Heart left ventricle (tissue), 16 donors: Measurements from ENCODE around the gene GRM5. TPM values are rescaled to one million over a fixed set of nuclear protein-coding genes. Genes with fewer than 3 reads are reported as not detected.

Experiments used
- ATAC-seq, 4 donors: fragments of 200-7000 bp; cut with Tn5 transposase; one replicate each; pipeline ENCODE4 v1.9.1; 2020 to 2022; ENCODE audit warnings: moderate library complexity in 4 of 4, mild to moderate bottlenecking in 3 of 4, moderate number of reproducible peaks in 1 of 4
- DNase-seq, 5 donors: peaks; one replicate each; pipeline ENCODE4 v3.0.0-alpha.2; 2020
- H3K27ac ChIP-seq, 12 donors: fragments of 200-600 bp; sonication (generic) in 4 of 12; one replicate each; pipeline versions ENCODE4 v1.5.0 to v1.8.0; 2016 to 2022; ENCODE audit warnings: mild to moderate bottlenecking in 2 of 12
- H3K27me3 ChIP-seq, 9 donors: fragments of 200-600 bp; sonication (generic) in 2 of 9; one replicate each; pipeline versions ENCODE4 v1.5.1 to v1.8.0; 2016 to 2022; ENCODE audit warnings: mild to moderate bottlenecking in 3 of 9
- H3K36me3 ChIP-seq, 9 donors: fragments of 200-600 bp; sonication (generic) in 2 of 9; one replicate each; pipeline versions ENCODE4 v1.5.0 to v1.8.0; 2018 to 2022; ENCODE audit warnings: mild to moderate bottlenecking in 2 of 9
- H3K4me1 ChIP-seq, 12 donors: fragments of 200-600 bp; sonication (generic) in 4 of 12; one replicate each; pipeline versions ENCODE4 v1.5.0 to v1.8.0; 2016 to 2022; ENCODE audit warnings: mild to moderate bottlenecking in 3 of 12
- H3K4me3 ChIP-seq, 12 donors: fragments of 200-600 bp; sonication (generic) in 4 of 12; one replicate each; pipeline versions ENCODE4 v1.5.0 to v1.8.0; 2017 to 2022; ENCODE audit warnings: mild to moderate bottlenecking in 9 of 12, moderate library complexity in 4 of 12
- H3K9me3 ChIP-seq, 12 donors: fragments of 200-600 bp; sonication (generic) in 4 of 12; one replicate each; pipeline versions ENCODE4 v1.5.0 to v1.8.0; 2016 to 2022; ENCODE audit warnings: mild to moderate bottlenecking in 1 of 12
- CTCF ChIP-seq, 12 donors: fragments of 200-600 bp; sonication (generic) in 4 of 12; IDR thresholded peaks; one replicate each; pipeline versions ENCODE4 v1.5.0 to v1.8.0; 2018 to 2022; ENCODE audit warnings: antibody characterized with exemption in 12 of 12, mild to moderate bottlenecking in 5 of 12
- POLR2A ChIP-seq, 2 donors: fragments of 450-650 bp; IDR thresholded peaks; one replicate each; pipeline ENCODE4 v1.6.1; 2017; ENCODE audit warnings: antibody characterized with exemption in 2 of 2, mild to moderate bottlenecking in 2 of 2, moderate library complexity in 2 of 2
- WGBS, 4 donors: extraction: QIAGEN DNeasy Blood & Tissue Kit in 2 of 4; methylation state at CpG; one replicate each; pipeline versions ENCODE4 v1.1.5 to v1.1.7; 2013 to 2018; 5-methylcytosine and 5-hydroxymethylcytosine counted together
- intact Hi-C, 10 donors: fragments of 100-400 bp; cut with DNase I; formaldehyde crosslinking; loops; one replicate each; pipeline versions ENCODE4 v1.11.1 to v1.14.2; 2022
- polyA plus RNA-seq, 2 donors: library from polyadenylated mRNA; stranded (reverse); fragments of 200-250 nt; gene quantifications; one replicate each; pipeline ENCODE4 v1.2.3, GENCODE V29; 2013
- total RNA-seq, 9 donors: library from RNA; depleted of rRNA in 2 of 9; stranded (reverse); fragments of >200 nt in 2 of 9; fragmentation: NEBNext Ultra II Directional in 3 of 9; extraction: Animal tissue kit (Norgen Biotek cat#: 25700) in 3 of 9; gene quantifications; one replicate each; pipeline versions ENCODE4 v1.1.0 to v1.2.4, GENCODE V29; 2016 to 2023
- donor health status: ischemic (EF 13 %, LVEDD 7.1; RV severe dilation, severe dysfunction).
- donor health status: healthy with polysubstance abuse.
- donor health status: DM: no; HTN: yes; CAD: no.
- donor health status: DM: no; HTN: no; CAD: no.
- donor health status: ischemic (EF 25% LVEDD 6.9; RV normal size, moderate dysfunction).
- donor health status: ischemic (EF 25% LVEDD 5.7; RV mildly dilated, moderate dysfunction).
- donor health status: healthy.
- donor health status: DM: yes; HTN: yes; CAD: no.
- donor health status: ischemic (EF 35%, LVEDD 5.7; RV mildly dilated, moderate dysfunction).
- donor health status: nonischemic (EF 11% LVEDD 7.7; RV severe dilation, severe dysfunction).
- donor health status: DM: yes; HTN: yes; CAD: no.
- donor health status: PGD.
- donor health status: ischemic (EF 29% LVEDD 5.4; RV normal size, mild dysfunction).
- donor health status: nonischemic (EF 23%, LVEDD 6.1; RV moderate dilation, normal function).

GRM5 gene
- total and polyA plus RNA-seq, 11 donors, result 0.01 to 0.09 (median 0.09) TPM; not detected in 8

GRCh38 chr11:88522624-88523385 lies 543.0 kb downstream of the GRM5 start:
- H3K4me1 ChIP-seq, result no peaks in the 10 kb centered on the region
- intact Hi-C loops, result no loop called here
- TF ChIP-seq CTCF (IDR thresholded peaks at IDR 0.05) (no peak), POLR2A (IDR thresholded peaks at IDR 0.05) (no peak)
- DNase-seq (no peak), ATAC-seq (no peak)
- H3K27ac ChIP-seq, result no peak overlapping the region
- H3K4me3 ChIP-seq, result no peak overlapping the region
- 73 to 91% (median 77%) methylated on average over 2 of the region's 2 CpGs for WGBS, 4 donors
- no peaks in the 10 kb centered on the region for H3K9me3 ChIP-seq
- H3K27me3 ChIP-seq, result no peaks in the 10 kb centered on the region
- no peaks in the 10 kb centered on the region for H3K36me3 ChIP-seq

GRCh38 chr11:88521799-88522201 lies 544.0 kb downstream of the GRM5 start:
- H3K27me3 ChIP-seq, result no peaks in the 10 kb centered on the region
- DNase-seq, result no peak
- intact Hi-C loops, result no loop called here
- WGBS, 4 donors, result 17 to 53% (median 33%) methylated on average over 1 of the region's 1 CpG
- no peaks in the 10 kb centered on the region for H3K36me3 ChIP-seq
- no peak overlapping the region for H3K4me3 ChIP-seq
- peak overlapping the region in 1 of 12 donors; percentile 12 for H3K27ac ChIP-seq
- TF ChIP-seq CTCF (IDR thresholded peaks at IDR 0.05), result no peak
- TF ChIP-seq POLR2A (IDR thresholded peaks at IDR 0.05), result no peak
- H3K9me3 ChIP-seq, result no peaks in the 10 kb centered on the region
- no peaks in the 10 kb centered on the region for H3K4me1 ChIP-seq
- no peak for ATAC-seq

- DNase-seq, result no peak
- TF ChIP-seq CTCF (IDR thresholded peaks at IDR 0.05) (no peak), POLR2A (IDR thresholded peaks at IDR 0.05) (no peak)
- H3K9me3 ChIP-seq, result no peaks in the 10 kb centered on the region
- no peak overlapping the region for H3K4me3 ChIP-seq
- H3K36me3 ChIP-seq, result no peaks in the 10 kb centered on the region
- no peaks in the 10 kb centered on the region for H3K27me3 ChIP-seq
- peak overlapping the region in 1 of 12 donors; percentile 12 for H3K27ac ChIP-seq
- ATAC-seq, result no peak
- intact Hi-C loops, result no loop called here
- H3K4me1 ChIP-seq, result no peaks in the 10 kb centered on the region
Observed at GRCh38 chr11:88521399-88521798, 544.4 kb downstream of the GRM5 start.

GRCh38 chr11:88520391-88520790 lies 545.4 kb downstream of the GRM5 start:
- H3K4me3 ChIP-seq, result no peak overlapping the region
- H3K36me3 ChIP-seq, result no peaks in the 10 kb centered on the region
- DNase-seq (no peak), ATAC-seq (no peak)
- H3K9me3 ChIP-seq, result no peaks in the 10 kb centered on the region
- H3K4me1 ChIP-seq, result no peaks in the 10 kb centered on the region
- intact Hi-C loops, result no loop called here
- no peak overlapping the region for H3K27ac ChIP-seq
- H3K27me3 ChIP-seq, result no peaks in the 10 kb centered on the region
- TF ChIP-seq CTCF (IDR thresholded peaks at IDR 0.05) (no peak), POLR2A (IDR thresholded peaks at IDR 0.05) (no peak)
